Stimulated activated CD4-positive, alpha-beta T cell treated with anti-CD3 and anti-CD28 coated beads, TNF-alpha, amount 100 ng/mL, for 48 hours (primary cell): Measurements from ENCODE around the gene MTSS2.
"Not testable (repeated sequence)": the region's sequence is repeated elsewhere in the genome, so short reads cannot be mapped to it uniquely, and the experiment has no call there.

Experiments used
- DNase-seq, 3 donors: peaks; one replicate each; pipeline ENCODE4 v3.0.0-alpha.2; 2020; ENCODE audit warnings: low read depth in 3 of 3

MTSS2 gene

GRCh38 chr16:70674221-70675014 lies 11.4 kb downstream of the MTSS2 start:
- DNase-seq, result no peak

GRCh38 chr16:70670938-70671337 lies 14.9 kb downstream of the MTSS2 start:
- not testable (repeated sequence) for DNase-seq

GRCh38 chr16:70670175-70670574 lies 15.7 kb downstream of the MTSS2 start:
- DNase-seq, result no peak

GRCh38 chr16:70665806-70666735 lies 19.8 kb downstream of the MTSS2 start:
- DNase-seq, result no peak

- no peak for DNase-seq
Observed at GRCh38 chr16:70665113-70665694, 20.6 kb downstream of the MTSS2 start.

GRCh38 chr16:70664325-70665112 lies 21.3 kb downstream of the MTSS2 start:
- DNase-seq, result no peak

GRCh38 chr16:70663524-70664324 lies 22.1 kb downstream of the MTSS2 start:
- DNase-seq, result no peak

GRCh38 chr16:70662991-70663523 lies 22.8 kb downstream of the MTSS2 start:
- no peak for DNase-seq

GRCh38 chr16:70661918-70662641 lies 23.8 kb downstream of the MTSS2 start:
- no peak for DNase-seq

GRCh38 chr16:70661534-70661917 lies 24.3 kb downstream of the MTSS2 start:
- DNase-seq, result no peak

- no peak for DNase-seq
Observed at GRCh38 chr16:70660672-70661350, 25.0 kb downstream of the MTSS2 start.

- DNase-seq, result no peak
Observed at GRCh38 chr16:70659953-70660671, 25.7 kb downstream of the MTSS2 start.

GRCh38 chr16:70659546-70659945 lies 26.3 kb downstream of the MTSS2 start:
- no peak for DNase-seq

- DNase-seq, result no peak
Observed at GRCh38 chr16:70658921-70659320, 26.9 kb downstream of the MTSS2 start.

GRCh38 chr16:70657956-70658355 lies 27.9 kb downstream of the MTSS2 start:
- DNase-seq, result no peak

GRCh38 chr16:70656712-70657263 lies 29.1 kb downstream of the MTSS2 start:
- DNase-seq, result no peak

- DNase-seq, result no peak
Observed at GRCh38 chr16:70656065-70656711, 29.7 kb downstream of the MTSS2 start.
